ENCODE measurements around the gene CACNA1G. TPM values are rescaled to one million over a fixed set of nuclear protein-coding genes. Genes with fewer than 3 reads are reported as not detected.
A peak's percentile ranks its signal among the peaks of the same experiment; 100 is the strongest.

CACNA1G gene
- total RNA-seq, 1 experiment from 2014 or later = 0.07 TPM

GRCh38 chr17:50547035-50547735 is 13.3 kb upstream of the CACNA1G start, which contains the start of gene SPATA20:
Gene SPATA20, plus strand, starts transcription at chr17:50547174. Its CDS starts 35 bp downstream, at chr17:50547209.
- DNase-seq (ENCODE audit: extremely low read depth, low read depth) = peak; percentile 89

GRCh38 chr17:50547736-50548083 is 12.8 kb upstream of the CACNA1G start:
- no peak for DNase-seq (ENCODE audit: extremely low read depth, low read depth)

- DNase-seq (ENCODE audit: extremely low read depth, low read depth) = no peak
These were observed 11.7 kb upstream of the CACNA1G start for GRCh38 chr17:50548831-50549230.

- DNase-seq (ENCODE audit: extremely low read depth, low read depth) = no peak
These were observed 11.1 kb upstream of the CACNA1G start for GRCh38 chr17:50549256-50549941.

GRCh38 chr17:50549969-50550368 is 10.5 kb upstream of the CACNA1G start:
- no peak for DNase-seq (ENCODE audit: extremely low read depth, low read depth)

GRCh38 chr17:50550661-50551432 is 9.7 kb upstream of the CACNA1G start:
- peak; percentile 87 for DNase-seq (ENCODE audit: extremely low read depth, low read depth)

- DNase-seq (ENCODE audit: extremely low read depth, low read depth) = no peak
These were observed 9.1 kb upstream of the CACNA1G start for GRCh38 chr17:50551433-50551815.

GRCh38 chr17:50551884-50552283 is 8.6 kb upstream of the CACNA1G start:
- no peak for DNase-seq (ENCODE audit: extremely low read depth, low read depth)

GRCh38 chr17:50554201-50554600 is 6.3 kb upstream of the CACNA1G start:
- no peak for DNase-seq (ENCODE audit: extremely low read depth, low read depth)

GRCh38 chr17:50556803-50557202 is 3.7 kb upstream of the CACNA1G start:
- DNase-seq (ENCODE audit: extremely low read depth, low read depth) = no peak

- no peak for DNase-seq (ENCODE audit: extremely low read depth, low read depth)
These were observed 2.9 kb upstream of the CACNA1G start for GRCh38 chr17:50557630-50558029.

GRCh38 chr17:50558091-50558490 is 2.4 kb upstream of the CACNA1G start:
- DNase-seq (ENCODE audit: extremely low read depth, low read depth) = no peak

- no peak for DNase-seq (ENCODE audit: extremely low read depth, low read depth)
These were observed 2.0 kb upstream of the CACNA1G start for GRCh38 chr17:50558581-50558940.

GRCh38 chr17:50558941-50559614 is 1.4 kb upstream of the CACNA1G start:
- DNase-seq (ENCODE audit: extremely low read depth, low read depth) = no peak

- peak; percentile 35 for DNase-seq (ENCODE audit: extremely low read depth, low read depth)
These were observed 786 bp upstream of the CACNA1G start for GRCh38 chr17:50559674-50560184.

- no peak for DNase-seq (ENCODE audit: extremely low read depth, low read depth)
These were observed 623 bp downstream of the CACNA1G start for GRCh38 chr17:50560931-50561745.

GRCh38 chr17:50561746-50562141 is 1.2 kb downstream of the CACNA1G start:
- no peak for DNase-seq (ENCODE audit: extremely low read depth, low read depth)

GRCh38 chr17:50562242-50563091 is 2.0 kb downstream of the CACNA1G start:
- DNase-seq (ENCODE audit: extremely low read depth, low read depth) = no peak

- DNase-seq (ENCODE audit: extremely low read depth, low read depth) = no peak
These were observed 2.6 kb downstream of the CACNA1G start for GRCh38 chr17:50563092-50563511.

Measured in NCI-H460 (cell line).